Measurements from ENCODE around the gene SUMO3. TPM values are rescaled to one million over a fixed set of nuclear protein-coding genes. Genes with fewer than 3 reads are reported as not detected.

Gene SUMO3
- total RNA-seq, 2 donors from 2014 or later = 50.1 to 53.9 TPM

GRCh38 chr21:44756423-44757185, 61.3 kb downstream of the SUMO3 start:
- no peak for DNase-seq (ENCODE audit: low spot score)
- Mint-ChIP-seq H3K36me3 (no peaks in the 10 kb centered on the region), H3K4me3 (no peak overlapping the region), H3K27ac (no peak overlapping the region), H3K9me3 (no peaks in the 10 kb centered on the region), H3K4me1 (ENCODE audit: low read depth in 2 of 2) (peaks cover 0 to 4% of the 10 kb centered on the region in 2 donors), H3K27me3 (no peaks in the 10 kb centered on the region)
- ATAC-seq = no peak

Other genes starting within 250 kb of the SUMO3 start
- gene KRTAP10-4, start 244.3 kb downstream of the SUMO3 start, total RNA-seq = not detected
- gene KRTAP10-5, start 237.5 kb downstream of the SUMO3 start, total RNA-seq = not detected
- not detected for gene KRTAP10-6, start 225.6 kb downstream of the SUMO3 start, total RNA-seq
- not detected for gene KRTAP10-7, start 217.5 kb downstream of the SUMO3 start, total RNA-seq
- gene KRTAP10-8, start 206.0 kb downstream of the SUMO3 start, total RNA-seq = not detected
- gene KRTAP10-9, start 191.0 kb downstream of the SUMO3 start, total RNA-seq = not detected
- not detected for gene KRTAP10-10, start 180.7 kb downstream of the SUMO3 start, total RNA-seq
- not detected for gene KRTAP10-11, start 171.6 kb downstream of the SUMO3 start, total RNA-seq
- not detected for gene KRTAP12-4, start 163.4 kb downstream of the SUMO3 start, total RNA-seq
- gene KRTAP12-3, start 160.1 kb downstream of the SUMO3 start, total RNA-seq = not detected
- not detected for gene KRTAP12-2, start 151.1 kb downstream of the SUMO3 start, total RNA-seq
- gene KRTAP12-1, start 135.9 kb downstream of the SUMO3 start, total RNA-seq = not detected
- not detected for gene KRTAP10-12, start 120.9 kb downstream of the SUMO3 start, total RNA-seq
- gene TSPEAR, start 106.5 kb downstream of the SUMO3 start, total RNA-seq = not detected
- gene UBE2G2, start 16.2 kb downstream of the SUMO3 start, total RNA-seq = 100 to 1,000 TPM in 1 of 2 donors, 10 to 100 TPM in 1; 89.7 to 164 TPM
- 10 to 100 TPM; 69.4 to 81.7 TPM for gene PTTG1IP, start 55.6 kb upstream of the SUMO3 start, total RNA-seq
- 1,000 to 10,000 TPM in 1 of 2 donors, 100 to 1,000 TPM in 1; 448 to 1,246 TPM for gene ITGB2, start 102.8 kb upstream of the SUMO3 start, total RNA-seq
- gene SLX9, start 122.0 kb upstream of the SUMO3 start, total RNA-seq = 10 to 100 TPM; 43.5 to 83.6 TPM

Measured in natural killer cell treated with Interleukin-12 subunit alpha and Interleukin-12 subunit beta and Interleukin-15 and Interleukin-18, amount 100 ng/mL, for 72 hours (primary cell).